ENCODE data around the gene CLEC12A.

DNA sequence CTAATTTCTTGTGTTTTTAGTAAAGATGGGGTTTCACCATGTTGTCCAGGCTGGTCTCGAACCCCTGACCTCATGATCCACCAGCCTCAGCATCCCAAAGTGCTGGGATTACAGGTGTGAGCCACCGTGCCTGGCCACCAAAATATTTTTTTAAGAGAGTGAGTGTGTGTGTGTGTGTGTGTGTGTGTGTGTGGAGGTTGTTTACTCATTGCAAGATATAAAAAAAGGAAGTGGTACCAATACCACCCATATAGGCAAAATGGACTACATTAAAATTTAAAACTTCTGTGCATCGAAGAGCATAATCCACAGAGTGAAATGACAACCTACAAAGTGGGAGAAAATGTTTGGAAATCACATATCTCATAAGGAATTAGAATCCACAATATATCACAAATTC is 23.5 kb upstream of the CLEC12A start:
- TF ChIP-seq, protein P1, sequence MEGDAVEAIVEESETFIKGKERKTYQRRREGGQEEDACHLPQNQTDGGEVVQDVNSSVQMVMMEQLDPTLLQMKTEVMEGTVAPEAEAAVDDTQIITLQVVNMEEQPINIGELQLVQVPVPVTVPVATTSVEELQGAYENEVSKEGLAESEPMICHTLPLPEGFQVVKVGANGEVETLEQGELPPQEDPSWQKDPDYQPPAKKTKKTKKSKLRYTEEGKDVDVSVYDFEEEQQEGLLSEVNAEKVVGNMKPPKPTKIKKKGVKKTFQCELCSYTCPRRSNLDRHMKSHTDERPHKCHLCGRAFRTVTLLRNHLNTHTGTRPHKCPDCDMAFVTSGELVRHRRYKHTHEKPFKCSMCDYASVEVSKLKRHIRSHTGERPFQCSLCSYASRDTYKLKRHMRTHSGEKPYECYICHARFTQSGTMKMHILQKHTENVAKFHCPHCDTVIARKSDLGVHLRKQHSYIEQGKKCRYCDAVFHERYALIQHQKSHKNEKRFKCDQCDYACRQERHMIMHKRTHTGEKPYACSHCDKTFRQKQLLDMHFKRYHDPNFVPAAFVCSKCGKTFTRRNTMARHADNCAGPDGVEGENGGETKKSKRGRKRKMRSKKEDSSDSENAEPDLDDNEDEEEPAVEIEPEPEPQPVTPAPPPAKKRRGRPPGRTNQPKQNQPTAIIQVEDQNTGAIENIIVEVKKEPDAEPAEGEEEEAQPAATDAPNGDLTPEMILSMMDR (IDR thresholded peaks at IDR 0.05), result no peak
- no peak for TF ChIP-seq POLR2AphosphoS5 (IDR thresholded peaks at IDR 0.05)
- no peak for TF ChIP-seq EP300 (IDR thresholded peaks at IDR 0.05)
- no peak for TF ChIP-seq POLR2A (IDR thresholded peaks at IDR 0.05)

Data from gastroesophageal sphincter (tissue), 3 donors.